ENCODE data around the gene PITPNM3.

The PITPNM3 gene

GRCh38 chr17:6502871-6503509 is 53.4 kb downstream of the PITPNM3 start:
- Histone ChIP-seq H4K20me1 (ENCODE audit: insufficient read depth, low read length, poor library complexity, severe bottlenecking) (no peaks in the 10 kb centered on the region), H3K79me2 (ENCODE audit: insufficient read depth, low read length) (no peaks in the 10 kb centered on the region), H2AFZ (ENCODE audit: low read length) (no peak overlapping the region), H3K9me2 (replicated peaks; ENCODE audit: low read depth, low read length) (no peaks in the 10 kb centered on the region), H3K27me3 (ENCODE audit: insufficient read depth, low read length, poor library complexity, severe bottlenecking) (no peaks in the 10 kb centered on the region), H3K36me3 (ENCODE audit: insufficient read depth, low read length) (no peaks in the 10 kb centered on the region), H3K9me3 (ENCODE audit: insufficient read depth, low read depth, low read length) (no peaks in the 10 kb centered on the region), H3K4me3 (ENCODE audit: low read length, poor library complexity, severe bottlenecking) (no peak overlapping the region), H3K9ac (ENCODE audit: low read depth, low read length, poor library complexity, severe bottlenecking) (no peak overlapping the region), H3K4me1 (ENCODE audit: insufficient read depth, low read length, poor library complexity, severe bottlenecking) (no peaks in the 10 kb centered on the region), H3F3A (ENCODE audit: low read depth) (no peaks in the 10 kb centered on the region), H3K4me2 (ENCODE audit: low read depth, low read length, poor library complexity, severe bottlenecking) (no peak overlapping the region)
- TF ChIP-seq CTCF (conservative IDR thresholded peaks at IDR 0.05; ENCODE audit: low read length) (no peak), EZH2phosphoT487 (IDR thresholded peaks at IDR 0.05; ENCODE audit: borderline replicate concordance) (no peak)

- no peak for TF ChIP-seq EZH2phosphoT487 (IDR thresholded peaks at IDR 0.05; ENCODE audit: borderline replicate concordance)
- TF ChIP-seq CTCF (conservative IDR thresholded peaks at IDR 0.05; ENCODE audit: low read length) = no peak
- Histone ChIP-seq H2AFZ (ENCODE audit: low read length) (no peak overlapping the region), H3K9me2 (replicated peaks; ENCODE audit: low read depth, low read length) (no peaks in the 10 kb centered on the region), H3K27me3 (ENCODE audit: insufficient read depth, low read length, poor library complexity, severe bottlenecking) (no peaks in the 10 kb centered on the region), H3K36me3 (ENCODE audit: insufficient read depth, low read length) (no peaks in the 10 kb centered on the region), H3K9ac (ENCODE audit: low read depth, low read length, poor library complexity, severe bottlenecking) (no peak overlapping the region), H3K4me3 (ENCODE audit: low read length, poor library complexity, severe bottlenecking) (no peak overlapping the region), H3K79me2 (ENCODE audit: insufficient read depth, low read length) (no peaks in the 10 kb centered on the region), H4K20me1 (ENCODE audit: insufficient read depth, low read length, poor library complexity, severe bottlenecking) (no peaks in the 10 kb centered on the region), H3K9me3 (ENCODE audit: insufficient read depth, low read depth, low read length) (no peaks in the 10 kb centered on the region), H3K4me1 (ENCODE audit: insufficient read depth, low read length, poor library complexity, severe bottlenecking) (peaks cover 1% of the 10 kb centered on the region), H3F3A (ENCODE audit: low read depth) (no peaks in the 10 kb centered on the region), H3K4me2 (ENCODE audit: low read depth, low read length, poor library complexity, severe bottlenecking) (no peak overlapping the region)
Measured at GRCh38 chr17:6502142-6502541, 54.2 kb downstream of the PITPNM3 start.

GRCh38 chr17:6501359-6501758 is 55.0 kb downstream of the PITPNM3 start:
- no peaks in the 10 kb centered on the region for H3K9me2 ChIP-seq (replicated peaks; ENCODE audit: low read depth, low read length)
- H3K9me3 ChIP-seq (ENCODE audit: insufficient read depth, low read depth, low read length) = no peaks in the 10 kb centered on the region
- H3K79me2 ChIP-seq (ENCODE audit: insufficient read depth, low read length) = no peaks in the 10 kb centered on the region
- H3K4me1 ChIP-seq (ENCODE audit: insufficient read depth, low read length, poor library complexity, severe bottlenecking) = peaks cover 9% of the 10 kb centered on the region
- H3K36me3 ChIP-seq (ENCODE audit: insufficient read depth, low read length) = no peaks in the 10 kb centered on the region
- no peak overlapping the region for H3K9ac ChIP-seq (ENCODE audit: low read depth, low read length, poor library complexity, severe bottlenecking)
- H2AFZ ChIP-seq (ENCODE audit: low read length) = no peak overlapping the region
- H4K20me1 ChIP-seq (ENCODE audit: insufficient read depth, low read length, poor library complexity, severe bottlenecking) = no peaks in the 10 kb centered on the region
- no peak overlapping the region for H3K4me2 ChIP-seq (ENCODE audit: low read depth, low read length, poor library complexity, severe bottlenecking)
- H3K4me3 ChIP-seq (ENCODE audit: low read length, poor library complexity, severe bottlenecking) = no peak overlapping the region
- no peaks in the 10 kb centered on the region for H3K27me3 ChIP-seq (ENCODE audit: insufficient read depth, low read length, poor library complexity, severe bottlenecking)
- no peak for TF ChIP-seq EZH2phosphoT487 (IDR thresholded peaks at IDR 0.05; ENCODE audit: borderline replicate concordance)
- TF ChIP-seq CTCF (conservative IDR thresholded peaks at IDR 0.05; ENCODE audit: low read length) = no peak
- no peaks in the 10 kb centered on the region for H3F3A ChIP-seq (ENCODE audit: low read depth)

Data from Loucy (cell line).